ENCODE results near the gene MUC6.
"Not testable (repeated sequence)": the region's sequence is repeated elsewhere in the genome, so short reads cannot be mapped to it uniquely, and the experiment has no call there.

The MUC6 gene

GRCh38 chr11:987671-988070, 48.8 kb downstream of the MUC6 start:
- DNase-seq (ENCODE audit: low read depth): no peak

- no peak for DNase-seq (ENCODE audit: low read depth)
These were observed 49.6 kb downstream of the MUC6 start for GRCh38 chr11:986952-987305.

- no peak for DNase-seq (ENCODE audit: low read depth)
These were observed 50.1 kb downstream of the MUC6 start for GRCh38 chr11:986270-986951.

- no peak for DNase-seq (ENCODE audit: low read depth)
These were observed 50.7 kb downstream of the MUC6 start for GRCh38 chr11:985848-986247.

GRCh38 chr11:985406-985805, 51.1 kb downstream of the MUC6 start:
- no peak for DNase-seq (ENCODE audit: low read depth)

- DNase-seq (ENCODE audit: low read depth): no peak
These were observed 52.0 kb downstream of the MUC6 start for GRCh38 chr11:984546-984945.

- no peak for DNase-seq (ENCODE audit: low read depth)
These were observed 54.8 kb downstream of the MUC6 start for GRCh38 chr11:981764-982163.

- no peak for DNase-seq (ENCODE audit: low read depth)
These were observed 55.8 kb downstream of the MUC6 start for GRCh38 chr11:980438-981357.

- no peak for DNase-seq (ENCODE audit: low read depth)
These were observed 57.7 kb downstream of the MUC6 start for GRCh38 chr11:978781-979180.

- no peak for DNase-seq (ENCODE audit: low read depth)
These were observed 58.4 kb downstream of the MUC6 start for GRCh38 chr11:977830-978720.

GRCh38 chr11:976431-977160, 59.9 kb downstream of the MUC6 start:
- DNase-seq (ENCODE audit: low read depth): no peak

GRCh38 chr11:975827-976226, 60.7 kb downstream of the MUC6 start:
- no peak for DNase-seq (ENCODE audit: low read depth)

GRCh38 chr11:975376-975775, 61.1 kb downstream of the MUC6 start:
- not testable (repeated sequence) for DNase-seq (ENCODE audit: low read depth)

GRCh38 chr11:973237-973636, 63.3 kb downstream of the MUC6 start:
- no peak for DNase-seq (ENCODE audit: low read depth)

GRCh38 chr11:972523-973211, 63.9 kb downstream of the MUC6 start:
- no peak for DNase-seq (ENCODE audit: low read depth)

GRCh38 chr11:971731-972365, 64.7 kb downstream of the MUC6 start:
- DNase-seq (ENCODE audit: low read depth): no peak

GRCh38 chr11:971092-971690, 65.3 kb downstream of the MUC6 start:
- DNase-seq (ENCODE audit: low read depth): no peak

GRCh38 chr11:970319-970871, 66.1 kb downstream of the MUC6 start:
- no peak for DNase-seq (ENCODE audit: low read depth)

- DNase-seq (ENCODE audit: low read depth): no peak
These were observed 66.8 kb downstream of the MUC6 start for GRCh38 chr11:969651-970205.

- no peak for DNase-seq (ENCODE audit: low read depth)
These were observed 67.7 kb downstream of the MUC6 start for GRCh38 chr11:968822-969221.
